SK-N-SH treated with all-trans-retinoic acid at 6 μM for 48 hours (cell line): Measurements from ENCODE around the gene OR5J2.

ENCODE experiments used
- ATAC-seq: fragments of 200-7000 bp; cut with Tn5 transposase; 3 replicates; pipeline ENCODE4 v1.9.1; 2020; ENCODE audit warnings: mild to moderate bottlenecking, moderate library complexity
- ARNTL ChIP-seq: fragments of 450-650 bp; formaldehyde crosslinking; IDR thresholded peaks from 2 replicates; pipeline ENCODE4 v1.5.0; 2020; ENCODE audit warnings: low read depth, mild to moderate bottlenecking, moderate library complexity, borderline replicate concordance
- BACH2 ChIP-seq: fragments of 250-450 bp; sonication (Bioruptor Pico); IDR thresholded peaks from 2 replicates; pipeline ENCODE4 v1.9.0; 2021; ENCODE audit warnings: mild to moderate bottlenecking, borderline replicate concordance
- CREB5 ChIP-seq: fragments of 250-450 bp; sonication (Bioruptor Pico); IDR thresholded peaks from 2 replicates; pipeline ENCODE4 v1.5.1; 2020; ENCODE audit warnings: low read depth, mild to moderate bottlenecking, moderate library complexity
- CSDC2 ChIP-seq: fragments of 250-450 bp; sonication (Bioruptor Pico); IDR thresholded peaks from 2 replicates; pipeline ENCODE4 v1.5.0; 2020; ENCODE audit warnings: mild to moderate bottlenecking, moderate library complexity
- ESRRG ChIP-seq: fragments of 250-450 bp; sonication (Bioruptor Pico); IDR thresholded peaks from 2 replicates; pipeline ENCODE4 v1.6.1; 2021; ENCODE audit warnings: mild to moderate bottlenecking
- GLIS3 ChIP-seq: fragments of 250-450 bp; sonication (Bioruptor Pico); IDR thresholded peaks from 2 replicates; pipeline ENCODE4 v1.5.0; 2020; ENCODE audit warnings: mild to moderate bottlenecking, moderate library complexity
- ISL1 ChIP-seq: fragments of 250-450 bp; sonication (Bioruptor Pico); IDR thresholded peaks from 2 replicates; pipeline ENCODE4 v2.1.2; 2022; ENCODE audit warnings: mild to moderate bottlenecking, moderate library complexity
- OSR1 ChIP-seq: fragments of 250-450 bp; sonication (Bioruptor Pico); IDR thresholded peaks from 2 replicates; pipeline ENCODE4 v1.8.0; 2022; ENCODE audit warnings: moderate library complexity, mild to moderate bottlenecking, inconsistent platforms
- PATZ1 ChIP-seq: fragments of 250-450 bp; sonication (Bioruptor Pico); IDR thresholded peaks from 2 replicates; pipeline ENCODE4 v1.8.0; 2020; ENCODE audit warnings: mild to moderate bottlenecking, moderate library complexity, borderline replicate concordance
- PPARA ChIP-seq: fragments of 250-450 bp; sonication (Bioruptor Pico); IDR thresholded peaks from 2 replicates; pipeline ENCODE4 v1.5.0; 2020; ENCODE audit warnings: mild to moderate bottlenecking, borderline replicate concordance
- SNAI2 ChIP-seq: fragments of 250-450 bp; sonication (Bioruptor Pico); IDR thresholded peaks from 2 replicates; pipeline ENCODE4 v1.5.0; 2020; ENCODE audit warnings: mild to moderate bottlenecking, moderate library complexity
- TCF4 ChIP-seq: fragments of 250-450 bp; sonication (Bioruptor Pico); IDR thresholded peaks from 2 replicates; pipeline ENCODE4 v1.8.0; 2021; ENCODE audit warnings: mild to moderate bottlenecking, moderate library complexity, borderline replicate concordance
- TOX ChIP-seq: fragments of 250-450 bp; sonication (Bioruptor Pico); IDR thresholded peaks from 2 replicates; pipeline ENCODE4 v1.8.0; 2021; ENCODE audit warnings: mild to moderate bottlenecking, moderate library complexity, borderline replicate concordance
- TSHZ2 ChIP-seq: fragments of 250-450 bp; sonication (Bioruptor Pico); IDR thresholded peaks from 2 replicates; pipeline ENCODE4 v1.5.0; 2020; ENCODE audit warnings: mild to moderate bottlenecking, moderate library complexity
- ZC3H10 ChIP-seq: fragments of 250-450 bp; sonication (Bioruptor Pico); IDR thresholded peaks from 2 replicates; pipeline ENCODE4 v1.5.1; 2021; ENCODE audit warnings: mild to moderate bottlenecking, moderate library complexity
- ZFP3 ChIP-seq: fragments of 250-450 bp; sonication (Bioruptor Pico); IDR thresholded peaks from 2 replicates; pipeline ENCODE4 v1.5.0; 2020; ENCODE audit warnings: mild to moderate bottlenecking, moderate library complexity
- ZFP30 ChIP-seq: fragments of 450-650 bp; formaldehyde crosslinking; IDR thresholded peaks from 2 replicates; pipeline ENCODE4 v1.5.0; 2022; ENCODE audit warnings: mild to moderate bottlenecking, moderate library complexity
- ZNF565 ChIP-seq: fragments of 450-650 bp; formaldehyde crosslinking; conservative IDR thresholded peaks from 2 replicates; pipeline ENCODE4 v1.5.0; 2020; ENCODE audit warnings: low read depth, mild to moderate bottlenecking, moderate library complexity
- ZNF70 ChIP-seq: fragments of 450-650 bp; formaldehyde crosslinking; IDR thresholded peaks from 2 replicates; pipeline ENCODE4 v1.5.0; 2020; ENCODE audit warnings: mild to moderate bottlenecking, moderate library complexity
- ZNF8 ChIP-seq: fragments of 450-650 bp; formaldehyde crosslinking; IDR thresholded peaks from 2 replicates; pipeline ENCODE4 v1.5.0; 2020; ENCODE audit warnings: mild to moderate bottlenecking, moderate library complexity
- TF ChIP-seq, protein P1 (sequence below): fragments of 250-450 bp; sonication (Bioruptor Pico); IDR thresholded peaks from 2 replicates; pipeline ENCODE4 v1.8.0; 2021; ENCODE audit warnings: low read depth, mild to moderate bottlenecking, moderate library complexity, borderline replicate concordance

The OR5J2 gene

DNA sequence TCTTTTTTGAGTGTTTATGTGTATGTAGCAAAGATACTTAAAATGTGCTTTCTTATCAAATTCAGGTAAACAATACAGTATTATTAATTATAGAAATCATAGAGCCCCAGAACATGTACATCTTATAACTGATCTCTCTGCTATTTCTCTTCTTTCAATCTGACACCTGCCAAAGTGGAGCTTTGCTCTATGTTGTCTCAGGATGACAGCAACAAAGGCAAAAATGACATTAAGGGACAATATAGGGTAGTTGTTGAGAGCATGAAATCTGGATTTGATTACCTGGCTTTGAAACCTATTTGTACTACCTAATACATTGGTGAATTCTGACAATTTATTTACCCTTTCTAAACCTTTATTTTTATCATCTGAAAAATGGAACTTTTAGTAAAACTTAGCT is 7.0 kb downstream of the OR5J2 start:
- TF ChIP-seq TSHZ2 (CRISPR knock-in tag) (no peak), ISL1 (no peak), TOX (CRISPR knock-in tag) (no peak), CREB5 (CRISPR knock-in tag) (no peak), TCF4 (CRISPR knock-in tag) (no peak), ARNTL (CRISPR knock-in tag) (no peak)
- TF ChIP-seq, protein P1, sequence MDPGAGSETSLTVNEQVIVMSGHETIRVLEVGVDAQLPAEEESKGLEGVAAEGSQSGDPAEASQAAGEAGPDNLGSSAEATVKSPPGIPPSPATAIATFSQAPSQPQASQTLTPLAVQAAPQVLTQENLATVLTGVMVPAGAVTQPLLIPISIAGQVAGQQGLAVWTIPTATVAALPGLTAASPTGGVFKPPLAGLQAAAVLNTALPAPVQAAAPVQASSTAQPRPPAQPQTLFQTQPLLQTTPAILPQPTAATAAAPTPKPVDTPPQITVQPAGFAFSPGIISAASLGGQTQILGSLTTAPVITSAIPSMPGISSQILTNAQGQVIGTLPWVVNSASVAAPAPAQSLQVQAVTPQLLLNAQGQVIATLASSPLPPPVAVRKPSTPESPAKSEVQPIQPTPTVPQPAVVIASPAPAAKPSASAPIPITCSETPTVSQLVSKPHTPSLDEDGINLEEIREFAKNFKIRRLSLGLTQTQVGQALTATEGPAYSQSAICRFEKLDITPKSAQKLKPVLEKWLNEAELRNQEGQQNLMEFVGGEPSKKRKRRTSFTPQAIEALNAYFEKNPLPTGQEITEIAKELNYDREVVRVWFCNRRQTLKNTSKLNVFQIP (CRISPR knock-in tag) = no peak
- ATAC-seq = no peak

GRCh38 chr11:56188602-56189001 is 12.2 kb downstream of the OR5J2 start:
- TF ChIP-seq SNAI2 (CRISPR knock-in tag) (no peak), ZFP30 (no peak)
- TF ChIP-seq, all 23 proteins: peak for 0
- no peak for ATAC-seq

DNA sequence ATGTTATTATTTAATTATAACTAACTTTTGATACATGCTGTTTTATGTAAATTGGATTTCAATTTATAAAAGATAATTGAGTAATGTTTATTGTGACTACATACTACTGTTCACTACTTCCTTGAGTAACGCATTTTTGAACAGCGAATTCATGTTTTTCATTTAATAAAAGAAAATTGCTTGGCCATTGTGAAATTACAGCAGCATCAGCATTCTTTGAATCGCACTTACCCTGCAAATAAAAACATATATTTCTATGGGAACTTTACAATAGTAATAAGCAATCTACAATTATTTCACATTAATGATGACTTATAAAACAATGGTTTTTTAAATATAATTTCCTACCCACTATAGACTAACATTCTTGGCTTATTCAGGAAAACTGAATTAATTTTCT is 20.3 kb downstream of the OR5J2 start:
- TF ChIP-seq ZNF8 (CRISPR knock-in tag) = no peak
- TF ChIP-seq ESRRG (CRISPR knock-in tag) = no peak
- no peak for TF ChIP-seq TSHZ2 (CRISPR knock-in tag)
- no peak for TF ChIP-seq ZFP30
- TF ChIP-seq GLIS3 = no peak
- ATAC-seq = no peak

DNA sequence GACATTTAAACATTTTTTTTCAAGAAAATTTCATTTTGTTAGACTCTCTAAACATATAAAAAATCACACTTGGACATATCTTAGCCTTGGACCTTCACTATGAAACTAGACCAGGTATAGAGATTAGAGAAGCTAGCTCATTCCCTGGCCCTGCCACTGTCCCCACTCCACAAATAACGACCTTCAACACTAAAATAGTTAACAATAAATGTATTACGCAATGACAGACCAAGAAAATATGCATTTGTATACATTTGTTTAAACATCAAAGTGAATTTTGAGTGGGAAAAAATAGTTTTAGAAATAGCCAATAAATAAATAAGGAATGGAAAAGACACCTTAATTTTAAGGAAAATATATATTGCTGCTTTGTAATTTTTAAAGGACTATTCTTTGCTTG is 20.9 kb downstream of the OR5J2 start:
- TF ChIP-seq GLIS3 (no peak), PPARA (CRISPR knock-in tag) (no peak), TCF4 (CRISPR knock-in tag) (no peak), CSDC2 (CRISPR knock-in tag) (no peak), ZC3H10 (CRISPR knock-in tag) (no peak), CREB5 (CRISPR knock-in tag) (no peak), TOX (CRISPR knock-in tag) (no peak), ISL1 (no peak), BACH2 (CRISPR knock-in tag) (no peak), ZFP3 (CRISPR knock-in tag) (no peak), ZNF565 (CRISPR knock-in tag) (no peak), OSR1 (no peak), ZNF70 (CRISPR knock-in tag) (no peak), PATZ1 (CRISPR knock-in tag) (no peak)
- TF ChIP-seq, protein P1 (CRISPR knock-in tag) = no peak
- ATAC-seq = no peak
